CD4-positive, alpha-beta T cell treated with Interleukin-17A for 4 hours (primary cell): ENCODE results near the gene PLAAT2.
"Not testable (repeated sequence)": the region's sequence is repeated elsewhere in the genome, so short reads cannot be mapped to it uniquely, and the experiment has no call there.

Source experiments
- DNase-seq: peaks from one replicate; pipeline ENCODE4 v3.0.0-alpha.2; 2020; ENCODE audit warnings: mixed read lengths

PLAAT2 gene

GRCh38 chr11:63574856-63575602 lies 11.8 kb upstream of the PLAAT2 start:
- no peak for DNase-seq

DNA sequence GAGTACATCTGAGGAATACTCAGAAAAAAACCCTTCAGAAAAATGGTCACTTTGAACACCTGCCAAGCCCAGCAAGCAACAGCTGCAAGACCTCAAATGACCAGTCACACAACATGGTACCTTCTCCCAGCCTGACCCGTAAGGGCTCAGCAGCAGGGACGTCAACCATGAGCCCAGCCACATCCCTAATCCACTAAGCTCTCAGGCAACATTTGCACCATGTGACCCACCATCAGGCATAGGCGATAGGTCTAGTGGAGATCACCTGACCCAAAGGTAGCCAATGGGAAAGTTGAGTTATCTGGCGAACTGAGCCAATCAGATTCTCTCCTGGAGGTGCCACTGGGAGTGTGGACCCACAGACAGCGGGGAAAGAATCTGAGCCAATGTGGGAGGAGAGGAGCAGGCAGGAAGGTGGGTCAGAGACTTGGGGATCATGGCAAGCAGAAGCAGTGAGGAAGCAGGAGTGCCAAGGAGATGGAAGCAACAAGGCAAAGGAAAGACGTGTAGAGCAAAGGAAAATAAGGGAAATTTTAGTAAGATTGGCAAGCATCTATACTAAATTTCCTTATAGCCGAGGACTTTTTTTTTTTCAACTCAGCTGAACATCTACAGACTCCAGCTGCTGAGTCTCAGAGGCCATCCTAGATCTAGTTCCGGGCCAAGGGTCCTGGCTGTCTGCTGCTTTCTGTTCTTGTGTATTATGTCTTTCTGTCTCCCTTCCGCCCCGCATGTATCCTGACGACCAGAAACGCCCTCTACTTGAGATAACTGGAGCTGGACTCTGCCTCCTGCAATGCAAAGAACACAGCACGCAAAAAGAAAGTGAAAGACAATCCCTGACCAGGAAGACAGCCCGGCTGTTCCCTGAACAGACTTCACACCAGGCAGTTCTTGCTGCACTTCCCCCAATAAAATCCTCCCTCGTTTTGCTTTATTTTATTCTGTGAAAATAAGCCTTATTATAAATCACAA lies 11.0 kb upstream of the PLAAT2 start:
- DNase-seq = peak; percentile 58

- DNase-seq = no peak
These were observed 9.0 kb upstream of the PLAAT2 start for GRCh38 chr11:63572026-63572688.

DNA sequence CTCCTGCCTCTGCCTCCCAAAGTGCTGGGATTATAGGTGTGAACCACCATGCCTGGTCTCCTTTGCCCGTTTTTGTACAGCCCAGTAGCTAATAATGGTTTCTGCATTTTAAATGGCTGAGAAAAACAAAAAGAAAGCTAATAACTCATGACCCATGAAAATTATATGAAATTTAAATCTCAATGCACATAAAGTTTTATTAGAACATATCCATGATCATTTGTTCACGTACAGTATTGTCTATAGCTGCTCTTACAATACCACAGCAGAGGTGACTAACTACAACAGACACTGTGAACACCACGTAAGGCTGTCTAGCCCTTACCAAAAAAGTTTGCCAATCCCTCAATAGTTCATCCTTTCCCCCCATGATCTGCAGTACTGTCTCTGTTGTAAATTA lies 6.4 kb upstream of the PLAAT2 start:
- DNase-seq = no peak

DNA sequence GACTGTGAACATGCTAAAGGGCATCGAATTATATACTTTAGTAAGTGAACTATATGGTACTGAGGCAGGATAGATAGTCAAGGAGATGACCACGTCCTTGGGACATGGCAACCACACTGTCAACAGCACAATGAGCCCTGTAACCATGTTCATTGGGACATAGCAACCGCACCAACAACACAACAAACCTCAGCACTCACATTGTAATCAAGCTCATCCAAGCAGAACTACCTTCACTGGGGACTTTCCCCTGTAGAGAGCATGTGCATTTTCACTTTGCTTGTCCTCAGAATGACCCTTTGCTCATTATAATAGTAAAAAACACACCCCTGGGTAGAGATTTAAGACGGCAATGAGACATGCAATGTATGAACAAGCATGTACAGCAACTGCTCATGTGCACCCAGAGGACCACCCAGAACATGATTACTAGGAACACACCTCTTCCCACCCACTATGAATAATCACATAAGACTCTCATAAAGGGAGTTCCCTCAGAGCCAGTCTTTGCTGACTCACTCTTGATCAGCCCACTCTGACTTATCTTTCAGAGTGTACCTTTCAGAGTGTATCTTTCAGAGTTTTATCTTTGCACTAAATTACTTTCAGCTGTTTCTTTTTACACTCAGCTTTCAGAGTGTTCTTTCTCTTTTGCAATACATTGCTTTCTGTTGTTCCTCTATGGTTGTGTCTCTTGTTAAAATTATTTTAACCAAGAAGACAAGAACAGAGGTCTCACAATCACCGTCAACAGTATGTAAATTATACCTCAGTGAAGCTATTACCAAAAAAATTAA lies 4.1 kb upstream of the PLAAT2 start:
- DNase-seq = peak; percentile 54

DNA sequence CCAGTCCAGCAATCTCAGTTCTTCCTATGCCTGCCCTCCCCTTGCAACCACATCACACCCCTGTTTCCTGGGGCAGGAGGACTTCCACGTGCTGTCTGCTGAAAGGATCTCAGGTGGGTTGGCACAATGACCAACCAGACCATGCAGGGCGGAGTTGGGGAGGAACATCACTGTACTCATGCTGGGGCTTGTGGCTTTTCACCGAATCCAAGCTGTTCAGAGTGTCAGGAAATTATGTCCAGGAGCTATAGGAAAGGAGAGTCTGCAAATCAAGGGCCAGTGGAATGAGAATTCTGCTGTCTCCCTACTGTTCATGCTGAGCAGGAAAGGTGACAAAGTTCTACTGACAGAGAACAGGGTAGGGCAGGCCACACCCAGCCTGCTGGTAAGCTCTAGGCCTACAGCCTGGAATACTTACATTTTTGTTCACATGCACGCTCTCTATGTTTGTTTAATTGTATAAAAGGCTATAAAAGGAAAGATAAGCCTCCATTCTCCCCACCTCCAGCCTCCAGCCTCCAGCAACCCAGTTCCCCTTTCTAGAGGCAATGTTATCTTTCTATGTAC lies 1.7 kb upstream of the PLAAT2 start:
- no peak for DNase-seq

DNA sequence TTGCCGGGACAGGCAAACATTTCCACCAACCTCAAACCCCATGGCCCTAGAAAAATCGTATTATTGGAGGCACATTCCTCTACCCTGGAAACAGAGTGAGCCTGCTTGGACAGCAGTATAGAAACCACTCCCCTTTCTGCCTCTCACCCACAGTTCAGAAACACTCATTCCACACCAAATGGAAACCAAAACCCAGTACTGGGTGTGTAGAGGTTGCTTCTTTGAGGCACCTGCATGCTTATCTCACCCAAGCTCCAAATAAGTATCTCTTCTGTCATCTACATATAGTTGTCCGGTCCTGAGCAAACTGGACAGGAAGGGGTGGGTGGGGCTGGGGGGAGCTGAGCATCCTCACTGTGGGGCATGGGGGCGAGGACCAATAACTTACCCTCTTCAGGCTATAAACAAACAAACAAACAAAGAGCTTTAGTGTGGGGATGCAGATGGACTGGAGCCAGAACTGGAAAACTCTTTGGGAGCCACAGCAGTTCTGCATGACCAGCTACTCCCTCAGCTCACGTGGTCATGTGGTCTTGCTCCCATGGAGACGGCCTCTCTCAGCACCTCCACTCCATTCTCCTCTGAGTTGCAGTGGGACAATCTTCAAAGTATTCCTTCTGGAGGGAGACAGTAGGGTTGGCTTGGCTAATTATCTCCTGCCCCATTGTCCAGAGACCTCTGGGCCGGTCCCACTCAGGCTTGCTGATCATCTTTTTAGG lies 1.0 kb upstream of the PLAAT2 start:
- no peak for DNase-seq

- peak; percentile 74 for DNase-seq
These were observed 2.5 kb downstream of the PLAAT2 start for GRCh38 chr11:63560506-63561180.

GRCh38 chr11:63558459-63559157 lies 4.6 kb downstream of the PLAAT2 start:
- DNase-seq = no peak

DNA sequence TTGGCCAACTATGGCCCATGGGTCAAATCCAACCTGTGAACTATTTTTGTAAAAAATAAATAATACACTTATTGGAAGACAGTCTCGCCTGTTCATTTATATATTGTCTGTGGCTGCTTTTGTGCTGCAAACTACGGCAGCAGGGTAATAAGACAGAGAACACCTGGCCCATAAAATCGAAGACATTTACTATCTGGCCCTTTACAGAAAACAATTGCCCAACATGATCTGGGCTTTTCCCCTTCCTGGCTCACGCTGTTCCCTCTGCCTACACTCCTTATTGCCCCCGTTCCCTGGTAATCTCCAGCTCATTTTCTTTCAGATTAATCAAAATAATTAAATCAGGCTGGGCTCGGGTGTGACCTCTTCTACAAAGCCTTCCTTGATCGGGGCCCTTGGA lies 5.6 kb downstream of the PLAAT2 start:
- DNase-seq = no peak

DNA sequence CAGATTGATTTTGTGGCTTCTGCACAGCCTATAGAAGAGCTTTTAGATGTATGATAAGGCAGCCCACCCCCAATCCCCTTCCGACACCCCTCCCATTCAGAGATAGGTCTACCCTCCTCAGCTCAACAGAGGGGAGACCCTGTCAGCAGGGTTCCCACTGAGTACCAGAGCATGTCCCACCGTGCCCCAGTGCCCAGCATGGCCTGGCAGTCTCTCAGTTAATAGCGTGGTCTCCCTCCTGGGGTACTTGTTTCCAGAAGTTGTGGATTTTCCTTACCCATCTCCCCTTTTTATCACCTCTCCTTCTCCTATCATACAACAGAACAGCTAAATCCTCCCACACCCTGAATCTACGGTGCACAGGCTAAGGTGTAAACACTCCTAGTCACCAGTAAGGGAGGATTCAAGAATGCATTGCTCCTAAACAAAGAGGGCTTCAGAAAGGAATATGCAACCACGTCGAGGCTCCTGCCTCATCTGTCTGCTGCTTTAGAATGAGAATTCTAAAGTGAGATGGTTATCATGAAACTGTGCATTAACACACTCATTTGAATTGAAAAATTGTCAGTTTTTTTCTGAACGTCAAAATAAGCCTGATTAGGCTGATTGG lies 6.7 kb downstream of the PLAAT2 start:
- no peak for DNase-seq

- no peak for DNase-seq
These were observed 8.3 kb downstream of the PLAAT2 start for GRCh38 chr11:63554877-63555223.

DNA sequence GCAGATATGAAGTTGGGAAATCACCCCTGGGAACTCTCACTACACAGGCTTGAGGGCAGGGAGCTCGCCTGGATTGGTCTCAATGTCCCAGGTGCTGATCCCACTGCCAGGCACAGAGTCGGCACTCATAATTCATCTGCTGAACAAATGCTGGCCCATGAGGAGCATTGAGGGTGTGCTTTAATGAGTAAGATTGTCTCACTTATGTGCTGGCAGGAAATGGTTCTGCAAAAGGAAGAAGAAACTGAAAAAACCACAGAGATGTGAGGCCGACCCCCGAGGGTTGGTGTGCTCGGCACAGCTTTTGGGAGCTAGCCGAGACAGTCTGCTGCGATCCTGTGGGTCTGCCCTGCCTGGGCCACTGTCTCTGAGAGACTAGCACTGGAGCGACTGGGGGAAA lies 9.4 kb downstream of the PLAAT2 start:
- DNase-seq = peak; percentile 77

- peak; percentile 28 for DNase-seq
These were observed 10.3 kb downstream of the PLAAT2 start for GRCh38 chr11:63552921-63553320.

DNA sequence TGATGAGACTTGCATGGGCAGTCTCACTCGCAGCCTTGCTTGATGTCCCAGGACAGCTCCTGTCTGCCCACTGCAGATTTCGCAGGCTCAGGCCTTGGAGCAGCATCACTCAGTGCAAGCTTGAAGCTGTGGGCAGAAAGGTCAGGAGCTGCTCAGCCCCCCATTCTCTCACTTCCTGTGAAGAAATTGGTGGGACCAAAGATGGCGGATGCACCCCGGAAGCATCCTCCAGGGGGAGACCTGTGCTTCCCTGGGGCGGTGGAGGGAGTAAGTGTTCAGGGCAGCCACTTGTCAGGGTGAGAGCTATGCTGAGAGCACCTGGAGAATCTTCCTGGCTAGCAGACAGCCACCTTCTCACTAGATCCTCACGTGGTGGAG lies 11.3 kb downstream of the PLAAT2 start:
- peak; percentile 30 for DNase-seq

DNA sequence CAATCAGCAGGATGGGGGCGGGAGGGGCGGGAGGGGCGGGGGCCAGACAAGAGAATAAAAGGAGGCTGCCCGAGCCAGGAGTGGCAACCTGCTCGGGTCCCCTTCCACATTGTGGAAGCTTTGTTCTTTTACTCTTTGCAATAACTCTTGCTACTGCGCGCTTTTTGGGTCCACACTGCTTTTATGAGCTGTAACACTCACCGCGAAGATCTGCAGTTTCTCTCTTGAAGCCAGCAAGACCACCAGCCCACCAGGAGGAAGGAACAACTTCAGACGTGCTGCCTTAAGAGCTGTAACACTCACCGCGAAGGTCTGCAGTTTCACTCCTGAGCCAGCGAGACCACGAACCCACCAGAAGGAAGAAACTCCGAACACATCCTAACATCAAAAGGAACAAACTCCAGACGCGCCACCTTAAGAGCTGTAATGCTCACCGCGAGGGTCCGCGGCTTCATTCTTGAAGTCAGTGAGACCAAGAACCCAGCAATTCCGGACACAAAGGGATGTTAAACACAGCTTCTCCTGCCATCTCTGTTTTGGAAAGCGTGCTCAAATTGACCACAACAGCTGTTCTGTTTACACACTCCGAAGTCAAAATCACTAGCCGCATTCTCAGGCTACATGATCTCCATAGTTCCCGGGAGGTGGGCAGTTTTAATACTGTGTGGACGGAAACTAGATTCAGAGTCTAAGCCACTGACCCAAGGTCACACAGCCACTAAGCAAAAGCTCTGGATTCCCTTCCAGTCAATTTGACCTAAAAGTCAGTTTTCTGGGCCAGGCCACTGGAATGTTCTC lies 11.9 kb downstream of the PLAAT2 start:
- peak; percentile 46 for DNase-seq

GRCh38 chr11:63550156-63550700 lies 13.0 kb downstream of the PLAAT2 start:
- DNase-seq = not testable (repeated sequence)

GRCh38 chr11:63549411-63549810 lies 13.8 kb downstream of the PLAAT2 start:
- no peak for DNase-seq

DNA sequence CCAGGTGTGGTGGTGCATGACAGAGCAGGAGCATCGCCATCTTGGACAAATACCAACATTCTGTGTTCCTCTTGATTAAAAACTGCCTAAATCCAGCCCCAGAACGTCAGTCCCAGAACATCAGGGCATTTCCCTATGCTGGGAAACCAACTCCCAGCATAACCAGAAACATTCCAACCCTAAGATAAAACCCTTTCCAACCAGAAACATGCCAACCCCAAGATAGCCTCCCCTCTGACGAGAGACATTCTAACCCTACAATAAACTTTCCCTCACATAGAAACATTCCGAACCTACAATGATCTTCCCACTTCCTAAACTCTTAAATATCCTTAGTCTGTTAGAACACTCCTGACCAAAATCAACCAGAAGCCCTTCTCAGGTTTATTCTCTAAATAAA lies 15.0 kb downstream of the PLAAT2 start:
- DNase-seq = no peak
